NCI-H510A treated with DMSO at 0.1 percent for 48 hours (cell line): ENCODE results near the gene CD74.

Source experiments
- DNase-seq: peaks from one replicate; lab custom pipeline; 2025; lab: John Stamatoyannopoulos, UW

The CD74 gene

GRCh38 chr5:150364004-150364403 lies 48.7 kb downstream of the CD74 start:
- DNase-seq, result no peak

- DNase-seq, result no peak
These were observed 49.5 kb downstream of the CD74 start for GRCh38 chr5:150363185-150363584.

- no peak for DNase-seq
These were observed 51.4 kb downstream of the CD74 start for GRCh38 chr5:150361301-150361700.

- peak; percentile 17 for DNase-seq
These were observed 54.2 kb downstream of the CD74 start for GRCh38 chr5:150358261-150359095.

GRCh38 chr5:150357326-150358260 lies 55.1 kb downstream of the CD74 start, which contains the start of gene TCOF1:
TSS of gene TCOF1 (plus strand) at chr5:150357697. CDS start at chr5:150357747, 50 bp downstream.
- peak; percentile 94 for DNase-seq

- no peak for DNase-seq
These were observed 56.0 kb downstream of the CD74 start for GRCh38 chr5:150356575-150357294.

- no peak for DNase-seq
These were observed 56.9 kb downstream of the CD74 start for GRCh38 chr5:150355791-150356190.

GRCh38 chr5:150353032-150353675 lies 59.6 kb downstream of the CD74 start:
- no peak for DNase-seq

GRCh38 chr5:150352244-150353031 lies 60.3 kb downstream of the CD74 start:
- no peak for DNase-seq
